HG02852 (cell line): ENCODE measurements around the gene YIF1A.
A peak's percentile ranks its signal among the peaks of the same experiment; 100 is the strongest.
"Not testable (repeated sequence)": the region's sequence is repeated elsewhere in the genome, so short reads cannot be mapped to it uniquely, and the experiment has no call there.

Source experiments
- ATAC-seq: cut with Tn5 transposase; IDR thresholded peaks from one replicate; pipeline ENCODE4 v1.9.1; 2021; ENCODE audit warnings: mild to moderate bottlenecking, moderate library complexity; ENCODE audit not compliant: unreplicated experiment

The YIF1A gene

DNA sequence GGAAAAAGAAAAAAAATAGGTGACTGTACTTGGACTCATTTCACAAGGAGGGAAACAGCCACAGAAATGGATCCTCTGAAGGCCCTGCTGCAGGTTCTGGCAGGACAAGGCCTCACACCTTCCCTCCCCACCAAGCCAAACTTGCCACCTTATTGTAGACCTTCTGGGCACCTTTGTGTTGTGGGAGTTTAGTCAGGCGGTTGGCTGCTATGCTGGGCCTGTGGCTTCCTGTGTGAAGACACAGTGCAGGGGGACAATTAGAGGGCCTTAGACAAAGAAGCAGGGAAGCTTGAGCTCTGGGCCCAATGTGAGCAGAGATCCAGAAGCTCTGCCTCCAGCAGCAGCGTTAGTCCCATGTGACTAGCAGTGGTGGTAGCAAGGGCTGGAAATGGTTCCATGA is 16.3 kb downstream of the YIF1A start:
- no peak for ATAC-seq

DNA sequence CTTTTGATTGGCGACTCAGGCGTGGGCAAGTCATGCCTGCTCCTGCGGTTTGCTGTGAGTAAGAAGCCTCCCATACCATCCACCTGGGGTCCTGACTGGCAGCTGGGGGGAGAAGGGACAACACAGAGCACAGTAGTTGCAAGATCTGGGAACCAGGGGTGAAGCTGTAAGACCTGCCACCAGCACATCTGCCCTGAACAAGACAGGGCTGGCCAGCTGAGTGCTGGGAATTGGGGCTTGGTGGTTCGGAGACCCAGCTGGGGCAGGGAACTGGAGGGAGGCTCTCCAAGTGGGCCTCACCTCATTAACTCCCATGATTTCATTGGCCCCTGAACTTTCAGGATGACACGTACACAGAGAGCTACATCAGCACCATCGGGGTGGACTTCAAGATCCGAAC is 17.1 kb downstream of the YIF1A start:
- no peak for ATAC-seq

DNA sequence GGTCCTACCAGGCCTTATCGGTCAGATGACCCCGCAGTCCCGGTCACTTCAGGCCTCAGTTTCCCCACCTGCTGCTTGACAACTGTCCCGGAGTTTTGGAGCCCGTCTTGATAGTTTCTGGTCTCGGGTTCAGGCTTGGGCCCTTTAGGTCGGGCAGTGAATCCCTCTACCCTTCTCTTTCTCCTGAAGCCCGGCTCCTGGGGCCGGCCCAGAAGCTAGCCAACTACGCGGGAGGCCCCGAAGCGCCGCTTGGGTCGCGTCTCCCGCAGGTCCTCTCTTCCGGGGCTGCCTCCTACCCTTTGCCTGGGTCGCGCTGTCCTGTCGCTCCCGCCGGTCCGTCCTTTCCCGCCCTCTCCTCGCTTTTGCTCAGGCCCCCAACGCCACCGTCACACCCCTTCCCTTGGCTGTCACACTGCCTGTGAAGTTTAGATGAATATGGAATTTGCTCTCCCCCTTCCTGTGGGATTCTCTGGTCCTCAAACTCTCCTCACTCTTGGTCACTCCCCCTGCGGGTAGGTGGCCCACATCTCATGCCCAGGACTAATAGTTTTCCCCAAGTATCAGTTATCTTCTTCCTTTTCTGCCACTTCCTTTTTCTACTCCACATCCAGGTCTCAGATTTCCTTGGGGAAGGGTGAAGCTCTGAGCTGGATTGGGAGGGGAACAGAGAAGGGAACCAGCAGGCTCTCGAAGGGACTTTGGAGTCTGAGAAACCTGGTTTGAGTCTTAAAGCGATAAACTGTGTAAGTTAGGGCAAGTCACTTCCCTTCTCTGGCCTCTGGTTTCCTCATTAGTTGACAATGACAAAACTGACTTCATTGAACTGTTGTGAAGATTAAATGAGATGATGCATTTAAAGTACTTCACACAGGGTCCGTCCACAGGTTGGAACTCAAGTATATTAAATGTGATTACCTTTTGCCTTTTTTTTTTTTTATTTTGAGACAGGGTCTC is 19.7 kb downstream of the YIF1A start:
- ATAC-seq = no peak

DNA sequence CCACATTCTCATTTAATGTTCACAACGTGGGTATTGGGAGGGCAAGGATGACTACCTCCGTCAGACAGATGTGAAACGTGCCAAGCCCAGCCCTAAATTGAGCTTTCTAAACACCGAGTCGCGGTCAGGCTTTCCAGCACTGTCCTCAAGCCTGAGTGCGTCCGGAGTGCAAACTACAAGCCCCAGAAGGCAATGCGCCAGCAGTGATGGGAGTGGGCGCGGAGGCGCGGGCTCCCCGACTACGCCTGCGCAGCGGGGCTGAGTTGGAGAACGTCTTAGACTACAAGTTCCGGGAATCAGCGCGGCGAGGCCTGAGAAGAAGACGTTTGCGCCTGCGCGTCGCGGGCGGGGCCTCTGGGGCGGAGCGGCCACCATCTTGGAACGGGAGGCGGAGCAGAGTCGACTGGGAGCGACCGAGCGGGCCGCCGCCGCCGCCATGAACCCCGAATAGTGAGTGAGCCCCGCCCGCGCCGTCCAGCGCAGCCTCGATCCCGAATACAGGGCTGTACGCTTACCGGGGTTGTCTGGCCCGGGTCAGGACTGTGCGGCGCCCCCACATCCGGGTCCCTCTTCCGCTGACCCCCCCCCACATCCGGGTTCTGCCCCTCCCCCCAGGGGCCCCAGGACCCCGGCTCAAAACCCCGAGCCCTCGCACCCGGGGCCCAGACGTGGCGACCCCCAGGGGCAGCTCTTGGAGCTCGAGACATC is 20.5 kb downstream of the YIF1A start, which contains the start of gene RAB1B:
Gene RAB1B (plus strand): TSS at position 396 of the 708 bp plus-strand sequence. CDS start 41 bp downstream, at position 437.
- peak; percentile 77 for ATAC-seq

DNA sequence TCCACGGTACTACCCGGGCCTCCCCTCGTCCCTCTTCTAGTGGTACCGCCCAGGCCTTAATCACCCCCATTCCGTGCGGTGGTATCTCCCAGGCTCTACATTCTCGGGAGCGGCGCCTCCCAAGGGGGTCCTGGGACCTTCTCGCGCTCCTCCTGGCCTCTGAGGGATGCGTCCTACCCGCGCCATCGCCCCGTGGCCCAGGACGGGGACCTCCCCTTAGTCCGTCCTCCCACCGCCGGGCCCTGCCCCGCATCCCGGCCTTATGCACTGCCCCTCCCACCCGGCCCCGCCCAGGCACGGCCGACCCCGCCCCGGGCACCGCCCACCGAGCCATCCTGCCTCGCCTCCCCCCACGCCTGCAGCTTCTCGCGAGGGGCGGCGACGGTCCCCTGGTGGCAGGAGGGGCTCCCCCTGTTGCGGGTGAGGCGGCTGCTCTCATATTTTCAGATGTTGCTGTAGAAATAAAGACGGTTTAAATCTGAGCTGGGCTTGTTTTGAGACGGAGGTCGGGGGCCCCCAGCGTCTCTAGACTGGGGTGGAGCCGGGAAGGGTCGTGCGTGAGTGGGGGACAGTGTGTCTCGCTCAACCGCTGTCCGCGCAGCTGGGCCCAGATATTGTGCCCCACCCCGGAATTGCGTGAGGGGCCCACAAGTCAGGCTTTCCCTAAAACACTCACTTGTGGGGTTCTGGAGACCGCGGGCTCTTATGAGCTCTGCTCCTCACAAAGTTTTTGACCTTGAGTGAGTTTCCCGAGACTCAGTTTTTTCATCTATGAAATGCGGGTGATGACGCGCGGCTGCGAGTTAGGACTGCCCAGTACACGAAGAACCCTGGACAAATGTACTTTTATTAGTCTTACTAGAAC is 21.3 kb downstream of the YIF1A start:
- ATAC-seq = peak; percentile 53

DNA sequence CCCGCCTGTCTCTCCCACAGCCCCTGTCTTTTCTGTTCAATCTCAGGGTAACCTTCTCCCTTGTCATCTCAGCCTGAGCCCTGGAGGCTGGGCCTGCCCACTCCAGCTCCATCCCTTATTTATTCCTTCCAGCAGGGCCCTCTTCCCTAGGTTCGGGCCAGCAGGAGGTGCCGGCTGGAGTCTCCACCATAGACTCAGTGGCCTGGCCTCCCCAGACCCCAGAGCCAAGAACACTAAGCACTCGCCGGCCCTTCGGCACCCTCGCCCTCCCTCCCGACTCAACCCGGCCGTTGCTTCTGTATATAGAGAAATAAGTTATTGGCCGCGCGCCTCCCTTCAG is 21.9 kb downstream of the YIF1A start:
- no peak for ATAC-seq

DNA sequence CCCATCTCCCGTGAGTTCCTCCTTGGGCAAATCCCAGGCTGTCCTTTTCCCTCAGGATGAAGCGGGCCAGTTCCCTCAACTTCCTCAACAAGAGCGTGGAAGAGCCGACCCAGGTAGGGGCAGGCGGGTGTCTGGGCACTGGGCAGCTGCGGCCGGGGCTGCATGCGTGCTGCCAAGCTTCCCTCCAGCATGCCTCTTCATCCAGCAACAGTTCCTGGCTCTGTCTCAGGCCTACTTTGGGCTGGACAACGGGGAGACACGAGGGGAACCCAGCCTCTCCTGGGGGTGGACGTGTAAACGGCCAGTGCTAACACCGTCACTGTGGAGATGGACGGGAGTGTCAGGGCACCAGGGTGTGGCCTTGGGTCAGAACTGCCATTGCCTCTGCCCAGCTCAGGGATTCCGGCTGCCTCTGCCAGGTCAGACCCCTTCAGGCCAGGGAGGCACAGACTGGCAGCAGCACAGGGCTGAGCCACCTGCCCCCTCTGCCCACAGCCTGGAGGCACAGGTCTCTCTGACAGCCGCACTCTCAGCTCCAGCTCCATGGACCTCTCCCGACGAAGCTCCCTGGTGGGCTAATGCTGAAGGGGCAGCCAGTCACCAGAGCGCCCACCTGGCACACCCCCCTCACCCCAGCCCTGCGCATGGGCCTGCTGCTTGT is 22.4 kb downstream of the YIF1A start:
- ATAC-seq = no peak

DNA sequence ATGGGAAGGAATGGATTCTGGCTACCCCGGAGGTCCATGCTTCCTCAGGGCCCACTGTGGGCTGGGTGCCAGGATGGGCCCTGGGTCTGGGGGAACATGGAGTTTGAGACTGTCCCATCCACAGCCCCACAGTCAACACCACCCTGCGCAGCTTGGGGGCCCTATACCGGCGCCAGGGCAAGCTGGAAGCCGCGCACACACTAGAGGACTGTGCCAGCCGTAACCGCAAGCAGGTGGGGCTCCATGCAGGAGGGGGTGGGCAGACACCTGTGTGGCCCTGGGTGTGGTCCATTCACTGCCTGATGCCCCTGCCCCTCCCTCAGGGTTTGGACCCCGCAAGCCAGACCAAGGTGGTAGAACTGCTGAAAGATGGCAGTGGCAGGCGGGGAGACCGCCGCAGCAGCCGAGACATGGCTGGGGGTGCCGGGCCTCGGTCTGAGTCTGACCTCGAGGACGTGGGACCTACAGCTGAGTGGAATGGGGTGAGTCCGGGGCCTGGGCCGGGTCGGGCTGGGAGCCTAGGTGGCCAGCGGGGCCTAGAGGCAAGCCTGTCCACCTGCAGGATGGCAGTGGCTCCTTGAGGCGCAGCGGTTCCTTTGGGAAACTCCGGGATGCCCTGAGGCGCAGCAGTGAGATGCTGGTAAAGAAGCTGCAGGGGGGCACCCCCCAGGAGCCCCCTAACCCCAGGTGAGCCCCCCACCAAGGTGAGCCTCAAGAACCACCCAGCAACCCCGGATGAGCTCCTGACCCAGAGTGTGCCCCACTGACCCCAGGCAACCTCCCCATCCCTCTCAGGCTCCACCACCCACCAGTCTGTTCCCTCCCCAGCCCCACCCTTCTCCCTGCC is 23.2 kb downstream of the YIF1A start:
- no peak for ATAC-seq

DNA sequence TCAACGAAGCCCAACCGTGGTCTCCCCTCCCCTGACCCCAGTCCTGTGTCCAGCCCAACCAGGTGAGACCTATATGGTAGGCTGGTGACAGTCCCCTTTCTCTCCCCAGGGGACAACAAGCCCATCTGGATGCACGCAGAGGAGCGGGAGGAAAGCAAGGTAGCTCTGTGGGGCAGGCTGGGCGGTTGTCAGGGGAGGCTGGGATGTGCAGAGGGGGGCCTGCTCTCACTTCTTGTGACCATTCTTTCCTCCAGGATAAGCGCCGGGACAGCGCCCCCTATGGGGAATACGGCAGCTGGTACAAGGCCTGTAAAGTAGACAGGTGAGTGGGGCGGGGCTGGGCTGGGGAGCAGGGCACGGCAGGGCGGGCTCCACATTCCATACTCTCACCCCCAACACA is 24.0 kb downstream of the YIF1A start:
- ATAC-seq = no peak

DNA sequence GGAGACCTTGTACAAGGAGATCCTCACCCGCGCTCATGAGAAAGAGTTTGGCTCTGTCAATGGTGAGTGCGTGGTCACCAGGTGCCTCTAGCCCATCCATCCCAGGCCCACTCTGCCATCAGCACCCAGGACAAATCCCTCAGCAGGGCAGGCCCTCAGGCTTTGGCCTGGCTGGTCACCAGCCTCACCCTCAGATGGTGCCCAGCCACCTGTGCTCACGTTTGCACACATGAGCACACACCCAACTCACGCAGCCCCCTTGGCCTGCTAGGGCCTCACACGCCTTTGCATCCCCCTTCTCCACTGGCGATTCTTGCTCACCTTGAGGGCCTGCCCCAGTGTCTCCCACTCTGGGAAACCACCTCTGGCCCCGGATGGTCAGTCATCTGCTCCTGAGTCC is 24.6 kb downstream of the YIF1A start:
- ATAC-seq = no peak

DNA sequence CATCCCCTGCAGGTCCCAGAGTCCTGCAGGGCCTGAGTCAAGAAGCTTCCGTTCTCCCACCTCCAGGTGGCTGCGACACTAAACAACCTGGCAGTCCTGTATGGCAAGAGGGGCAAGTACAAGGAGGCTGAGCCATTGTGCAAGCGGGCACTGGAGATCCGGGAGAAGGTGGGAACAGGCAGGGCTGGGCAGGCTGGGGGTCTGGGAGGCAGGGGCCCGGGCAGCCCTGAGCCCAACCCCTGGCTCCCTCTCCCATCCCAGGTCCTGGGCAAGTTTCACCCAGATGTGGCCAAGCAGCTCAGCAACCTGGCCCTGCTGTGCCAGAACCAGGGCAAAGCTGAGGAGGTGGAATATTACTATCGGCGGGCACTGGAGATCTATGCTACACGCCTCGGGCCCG is 25.2 kb downstream of the YIF1A start:
- no peak for ATAC-seq

DNA sequence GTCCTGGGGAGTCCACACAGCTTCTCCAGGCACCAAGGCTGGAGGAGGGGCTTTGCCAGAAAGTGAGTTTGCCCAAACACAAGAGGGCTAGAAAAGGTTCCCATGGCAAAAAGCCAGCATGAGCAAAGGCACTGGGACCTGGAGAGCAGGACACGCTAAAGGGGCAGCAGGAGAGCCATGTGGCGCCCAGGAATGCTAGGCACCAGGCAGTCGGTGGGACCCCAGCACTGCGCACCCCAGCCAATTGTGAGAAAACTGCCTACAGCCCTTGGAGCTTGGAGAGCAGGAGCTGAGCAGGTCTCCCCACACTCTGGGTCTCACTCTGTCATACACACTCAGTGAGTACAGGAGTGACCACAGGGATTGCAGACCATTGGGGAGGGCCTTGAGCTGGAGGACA is 25.7 kb downstream of the YIF1A start:
- no peak for ATAC-seq

DNA sequence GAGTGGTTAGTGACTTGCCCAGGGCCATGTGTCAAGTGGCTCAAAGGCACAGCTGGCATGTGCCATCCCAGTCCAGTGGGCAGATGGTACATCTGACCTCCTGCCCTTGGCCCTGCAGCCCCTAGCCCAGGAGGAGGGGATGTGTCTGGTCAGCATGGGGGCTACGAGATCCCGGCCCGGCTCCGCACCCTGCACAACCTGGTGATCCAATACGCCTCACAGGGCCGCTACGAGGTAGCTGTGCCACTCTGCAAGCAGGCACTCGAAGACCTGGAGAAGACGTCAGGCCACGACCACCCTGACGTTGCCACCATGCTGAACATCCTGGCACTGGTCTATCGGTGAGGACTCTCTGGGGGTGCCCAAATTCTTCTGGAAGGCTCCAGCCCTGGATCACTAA is 26.2 kb downstream of the YIF1A start:
- no peak for ATAC-seq

DNA sequence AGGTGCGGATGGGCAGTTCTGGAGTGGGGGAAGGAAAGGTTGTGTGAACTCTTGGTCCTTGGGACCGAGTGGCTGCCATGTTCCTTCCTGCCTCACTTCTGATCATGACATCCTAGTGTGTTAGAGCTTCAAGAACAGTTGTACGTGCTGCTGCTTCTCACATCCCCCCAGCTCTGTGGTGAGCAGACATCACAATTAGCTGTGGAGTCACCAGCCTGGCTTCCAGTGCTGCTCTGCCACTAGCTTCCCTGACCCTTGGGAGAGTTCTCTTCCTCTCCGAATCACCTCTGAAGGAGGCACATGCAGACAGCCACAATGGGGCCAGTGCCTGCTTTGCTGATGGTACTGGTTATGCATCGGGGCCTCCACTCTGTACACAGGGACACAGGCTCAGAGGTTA is 26.8 kb downstream of the YIF1A start:
- ATAC-seq = no peak

DNA sequence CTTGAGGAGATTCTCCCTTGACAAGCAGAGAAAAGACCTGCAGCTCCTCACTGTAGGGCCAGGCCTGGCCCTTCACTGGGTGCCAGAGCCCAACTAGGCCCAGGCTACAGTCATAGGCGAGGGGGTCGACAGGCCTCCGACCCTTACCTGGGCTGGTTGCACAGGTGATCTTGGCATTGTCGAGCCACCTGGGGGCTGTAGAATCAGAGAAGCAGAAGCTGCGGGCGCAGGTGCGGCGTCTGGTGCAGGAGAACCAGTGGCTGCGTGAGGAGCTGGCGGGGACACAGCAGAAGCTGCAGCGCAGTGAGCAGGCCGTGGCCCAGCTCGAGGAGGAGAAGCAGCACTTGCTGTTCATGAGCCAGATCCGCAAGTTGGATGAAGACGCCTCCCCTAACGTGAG is 27.4 kb downstream of the YIF1A start:
- no peak for ATAC-seq

DNA sequence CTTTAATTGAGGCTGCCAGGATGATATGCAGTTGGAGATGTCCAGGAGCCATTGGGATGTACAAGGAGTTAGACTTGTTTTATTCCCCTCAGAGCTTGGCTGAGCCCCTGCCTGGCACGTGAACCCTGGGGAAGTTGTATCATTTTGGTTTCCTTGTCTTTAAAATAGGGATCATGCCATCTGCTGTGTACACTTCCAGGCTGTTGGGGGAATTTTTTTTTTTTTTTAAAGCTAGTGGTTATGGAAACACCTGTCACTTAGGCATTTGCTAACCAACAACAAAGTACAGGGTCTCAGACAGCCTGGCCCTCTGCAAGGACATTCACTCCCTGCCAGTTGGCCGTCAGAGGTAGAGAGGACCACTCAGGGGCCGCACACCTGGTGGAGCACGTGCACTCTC is 29.0 kb downstream of the YIF1A start:
- no peak for ATAC-seq

DNA sequence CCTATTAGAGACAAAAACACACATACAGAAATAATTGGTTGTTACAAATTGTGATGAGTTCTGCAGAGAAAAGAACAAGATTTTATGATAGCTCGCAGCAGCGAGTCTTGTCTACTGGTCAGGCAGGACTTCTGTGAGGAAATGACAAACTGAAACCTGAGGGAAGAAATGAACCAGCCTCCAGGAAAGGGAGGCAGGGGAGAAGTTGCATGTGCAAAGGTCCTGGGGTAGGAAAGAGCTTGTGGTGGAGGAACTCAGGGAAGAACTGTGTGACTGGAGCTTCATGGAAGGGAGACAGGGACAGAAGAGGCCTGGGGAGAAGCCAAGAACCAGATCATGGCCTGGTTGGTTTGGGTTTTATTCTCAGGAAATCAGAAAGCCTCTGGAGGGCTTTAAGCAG is 29.7 kb downstream of the YIF1A start:
- no peak for ATAC-seq

DNA sequence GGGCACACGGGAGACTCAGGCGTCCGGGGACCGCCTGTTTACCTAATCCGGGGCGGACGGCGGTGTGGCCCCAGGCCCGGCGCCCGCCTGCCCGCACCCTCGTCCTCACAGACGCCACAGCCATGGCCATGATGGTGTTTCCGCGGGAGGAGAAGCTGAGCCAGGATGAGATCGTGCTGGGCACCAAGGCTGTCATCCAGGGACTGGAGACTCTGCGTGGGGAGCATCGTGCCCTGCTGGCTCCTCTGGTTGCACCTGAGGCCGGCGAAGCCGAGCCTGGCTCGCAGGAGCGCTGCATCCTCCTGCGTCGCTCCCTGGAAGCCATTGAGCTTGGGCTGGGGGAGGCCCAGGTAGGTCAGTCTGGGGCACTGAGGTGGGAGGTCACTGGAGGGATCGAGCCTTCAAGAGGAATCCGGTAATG is 30.5 kb downstream of the YIF1A start:
- no peak for ATAC-seq

DNA sequence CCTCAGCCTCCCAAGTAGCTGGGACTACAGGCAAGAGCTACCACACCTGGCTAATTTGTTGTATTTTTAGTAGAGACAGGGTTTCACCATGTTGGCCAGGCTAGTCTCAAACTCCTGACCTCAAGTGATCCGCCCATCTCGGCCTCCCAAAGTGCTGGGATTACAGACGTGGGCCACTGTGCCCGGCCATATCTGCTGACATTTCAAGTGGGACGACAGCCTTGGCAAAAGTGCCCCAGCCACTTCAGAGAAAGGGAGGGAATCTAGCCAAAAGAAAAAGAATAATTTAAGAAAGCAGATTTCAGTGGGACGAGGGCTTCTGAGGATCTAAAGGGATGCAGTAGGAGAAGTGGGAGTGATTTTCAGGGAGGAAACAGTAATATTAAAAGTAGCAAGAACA is 35.9 kb downstream of the YIF1A start:
- not testable (repeated sequence) for ATAC-seq

DNA sequence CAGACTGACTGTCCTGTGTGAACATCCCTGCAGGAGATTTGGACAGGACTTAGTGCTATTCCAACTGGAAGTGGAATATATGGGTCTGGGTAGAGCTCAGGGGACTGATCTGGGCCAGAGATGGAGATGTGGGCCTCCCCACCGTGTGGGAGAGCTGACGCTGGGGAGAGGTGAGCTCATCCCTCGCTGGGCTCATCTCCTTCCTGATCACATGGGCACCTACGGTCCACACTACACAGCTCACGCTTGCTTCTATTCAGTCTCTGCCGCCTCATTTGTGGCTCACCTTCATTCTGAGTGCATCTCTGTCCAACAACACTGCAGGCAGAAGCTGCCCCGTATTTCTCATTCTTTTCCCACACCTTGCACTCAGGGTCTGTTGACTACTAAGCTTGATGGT is 37.1 kb downstream of the YIF1A start:
- no peak for ATAC-seq
